Measurements from ENCODE around the gene SPAG9.

DNA sequence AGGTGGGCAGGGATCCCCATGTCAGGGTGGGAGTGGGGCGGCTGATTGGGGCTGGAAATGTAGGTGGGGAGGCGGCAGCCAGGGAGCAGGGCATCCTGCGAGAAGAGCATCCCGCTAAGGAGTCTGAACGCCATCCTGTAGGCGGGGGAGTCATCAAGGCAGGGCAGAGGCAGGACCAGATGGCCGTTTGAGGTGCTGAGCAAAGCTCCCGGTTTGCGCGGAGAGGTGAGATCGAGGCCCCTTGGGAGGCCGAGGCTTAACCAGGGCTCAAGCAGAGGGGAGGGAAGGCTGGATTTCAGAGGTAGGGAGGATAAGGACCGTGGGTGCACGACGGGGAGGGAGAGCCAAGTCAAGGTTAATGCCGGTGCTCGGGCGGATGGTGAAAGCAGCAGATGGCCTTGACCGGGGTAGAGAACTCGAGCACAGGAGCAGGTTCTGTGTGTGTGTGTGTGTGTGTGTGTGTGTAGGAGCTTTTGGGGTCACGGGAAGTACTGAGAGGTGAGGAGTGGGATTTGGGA is 45.1 kb upstream of the SPAG9 start:
- TF ChIP-seq, protein P1, sequence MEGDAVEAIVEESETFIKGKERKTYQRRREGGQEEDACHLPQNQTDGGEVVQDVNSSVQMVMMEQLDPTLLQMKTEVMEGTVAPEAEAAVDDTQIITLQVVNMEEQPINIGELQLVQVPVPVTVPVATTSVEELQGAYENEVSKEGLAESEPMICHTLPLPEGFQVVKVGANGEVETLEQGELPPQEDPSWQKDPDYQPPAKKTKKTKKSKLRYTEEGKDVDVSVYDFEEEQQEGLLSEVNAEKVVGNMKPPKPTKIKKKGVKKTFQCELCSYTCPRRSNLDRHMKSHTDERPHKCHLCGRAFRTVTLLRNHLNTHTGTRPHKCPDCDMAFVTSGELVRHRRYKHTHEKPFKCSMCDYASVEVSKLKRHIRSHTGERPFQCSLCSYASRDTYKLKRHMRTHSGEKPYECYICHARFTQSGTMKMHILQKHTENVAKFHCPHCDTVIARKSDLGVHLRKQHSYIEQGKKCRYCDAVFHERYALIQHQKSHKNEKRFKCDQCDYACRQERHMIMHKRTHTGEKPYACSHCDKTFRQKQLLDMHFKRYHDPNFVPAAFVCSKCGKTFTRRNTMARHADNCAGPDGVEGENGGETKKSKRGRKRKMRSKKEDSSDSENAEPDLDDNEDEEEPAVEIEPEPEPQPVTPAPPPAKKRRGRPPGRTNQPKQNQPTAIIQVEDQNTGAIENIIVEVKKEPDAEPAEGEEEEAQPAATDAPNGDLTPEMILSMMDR (IDR thresholded peaks at IDR 0.05), result no peak
- TF ChIP-seq EP300 (IDR thresholded peaks at IDR 0.05), result no peak
- peak in 1 of 2 donors; percentile 59 for TF ChIP-seq POLR2A (IDR thresholded peaks at IDR 0.05)

Data from sigmoid colon (tissue), 4 donors.